Hematopoietic multipotent progenitor cell treated with erythropoietin and hydrocortisone succinate and interleukin-3 and kit ligand, for 8 days (in vitro differentiated cells): ENCODE data around the gene RAB38.

Source experiments
- DNase-seq: peaks from one replicate; pipeline ENCODE4 v3.0.0-alpha.2; 2015

RAB38 gene

GRCh38 chr11:88169471-88169870, 5.8 kb downstream of the RAB38 start:
- DNase-seq, result no peak

- DNase-seq, result no peak
Measured at GRCh38 chr11:88167853-88168252, 7.4 kb downstream of the RAB38 start.

- no peak for DNase-seq
Measured at GRCh38 chr11:88164806-88165585, 10.2 kb downstream of the RAB38 start.

GRCh38 chr11:88164320-88164719, 10.9 kb downstream of the RAB38 start:
- no peak for DNase-seq

GRCh38 chr11:88158081-88158480, 17.2 kb downstream of the RAB38 start:
- no peak for DNase-seq

GRCh38 chr11:88157370-88157769, 17.9 kb downstream of the RAB38 start:
- no peak for DNase-seq

- DNase-seq, result no peak
Measured at GRCh38 chr11:88152381-88152780, 22.9 kb downstream of the RAB38 start.

- DNase-seq, result no peak
Measured at GRCh38 chr11:88151709-88152265, 23.5 kb downstream of the RAB38 start.

- DNase-seq, result no peak
Measured at GRCh38 chr11:88146106-88146505, 29.1 kb downstream of the RAB38 start.

GRCh38 chr11:88139865-88140264, 35.4 kb downstream of the RAB38 start:
- DNase-seq, result no peak

- DNase-seq, result no peak
Measured at GRCh38 chr11:88131764-88132470, 43.3 kb downstream of the RAB38 start.

GRCh38 chr11:88122956-88123355, 52.3 kb downstream of the RAB38 start:
- DNase-seq, result no peak

GRCh38 chr11:88119561-88119960, 55.7 kb downstream of the RAB38 start:
- DNase-seq, result no peak

- no peak for DNase-seq
Measured at GRCh38 chr11:88117281-88117858, 57.9 kb downstream of the RAB38 start.

GRCh38 chr11:88115828-88116755, 59.2 kb downstream of the RAB38 start:
- no peak for DNase-seq

- DNase-seq, result no peak
Measured at GRCh38 chr11:88114486-88115045, 60.7 kb downstream of the RAB38 start.

- DNase-seq, result no peak
Measured at GRCh38 chr11:88106666-88107065, 68.6 kb downstream of the RAB38 start.

- DNase-seq, result no peak
Measured at GRCh38 chr11:88105951-88106350, 69.3 kb downstream of the RAB38 start.

GRCh38 chr11:88105526-88105925, 69.7 kb downstream of the RAB38 start:
- no peak for DNase-seq

GRCh38 chr11:88104408-88104807, 70.8 kb downstream of the RAB38 start:
- no peak for DNase-seq

GRCh38 chr11:88103337-88104206, 71.7 kb downstream of the RAB38 start:
- DNase-seq, result peak; percentile 81
